ENCODE measurements around the gene PLLP.

The PLLP gene

GRCh38 chr16:57209780-57210179 is 74.7 kb downstream of the PLLP start:
- DNase-seq = no peak

- no peak for DNase-seq
These were observed 75.5 kb downstream of the PLLP start for GRCh38 chr16:57208926-57209325.

Measured in activated CD4-positive, CD25-positive, alpha-beta regulatory T cell (primary cell).